Measurements from ENCODE around the gene SLC39A1. TPM values are rescaled to one million over a fixed set of nuclear protein-coding genes. Genes with fewer than 3 reads are reported as not detected.

The SLC39A1 gene
- total RNA-seq, 1 experiment from 2014 or later = 158 TPM

- Histone ChIP-seq H3K4me3 (ENCODE audit: low read depth in 2 of 2, low read length in 2 of 2) (no peak overlapping the region), H3K36me3 (ENCODE audit: control insufficient read depth, insufficient read depth, low read length) (0 out of 2 replicates have a peak, but pooled peaks cover 2% of the 10 kb centered on the region), H3K9me3 (ENCODE audit: control insufficient read depth, insufficient read depth, low read depth, low read length) (no peaks in the 10 kb centered on the region), H3K27me3 (ENCODE audit: control insufficient read depth, insufficient read depth, low read length) (no peaks in the 10 kb centered on the region), H3K27ac (ENCODE audit: low read length) (no peak overlapping the region), H3K4me1 (ENCODE audit: control insufficient read depth, insufficient read depth, low read length) (peaks cover 12% of the 10 kb centered on the region)
- ChIA-PET POLR2A (no interaction called here), CTCF (no interaction called here)
- intact Hi-C loops (cut with micrococcal nuclease; ENCODE audit: unreplicated experiment) (no loop called here), in situ Hi-C loops (cut with HindIII; ENCODE audit: low pct_unique_long_range_greater_than_20kb, low sequenced_read_pairs) (no loop called here)
- DNase-seq (ENCODE audit: low read depth, low spot score) = no peak
- no peak for TF ChIP-seq TCF7L2 (IDR thresholded peaks at IDR 0.05; ENCODE audit: low read depth, low read length)
- TF ChIP-seq POLR2AphosphoS5 (IDR thresholded peaks at IDR 0.05; ENCODE audit: low read depth, low read length) = 0 out of 2 replicates have a peak, but pooled peaks have one; percentile 21
- BruUV-seq (replicated peaks) = no TSS peak
- no peak for ATAC-seq
These were observed 21.3 kb downstream of the SLC39A1 start for GRCh38 chr1:153941826-153942725.

- Histone ChIP-seq H3K27ac (ENCODE audit: low read length) (no peak overlapping the region), H3K36me3 (ENCODE audit: control insufficient read depth, insufficient read depth, low read length) (0 out of 2 replicates have a peak, but pooled peaks cover 5% of the 10 kb centered on the region), H3K9me3 (ENCODE audit: control insufficient read depth, insufficient read depth, low read depth, low read length) (no peaks in the 10 kb centered on the region), H3K27me3 (ENCODE audit: control insufficient read depth, insufficient read depth, low read length) (no peaks in the 10 kb centered on the region), H3K4me3 (ENCODE audit: low read depth in 2 of 2, low read length in 2 of 2) (no peak overlapping the region), H3K4me1 (ENCODE audit: control insufficient read depth, insufficient read depth, low read length) (peaks cover 7% of the 10 kb centered on the region; the same call in 1 of the 2 replicates)
- POLR2A ChIA-PET = interaction anchor here (0.5 kb wide), 1 partner anchor 628 kb away, joined by 4 read pairs; no protein-coding TSS in a partner anchor
- intact Hi-C loops (cut with micrococcal nuclease; ENCODE audit: unreplicated experiment) (no loop called here), in situ Hi-C loops (cut with HindIII; ENCODE audit: low pct_unique_long_range_greater_than_20kb, low sequenced_read_pairs) (no loop called here)
- TF ChIP-seq SIN3A (IDR thresholded peaks at IDR 0.05; ENCODE audit: borderline replicate concordance, insufficient read depth, low read depth, low read length) (no peak), REST (IDR thresholded peaks at IDR 0.05; ENCODE audit: insufficient read depth in 1 of 2, low read depth in 2 of 2, low read length in 1 of 2) (no peak), POLR2AphosphoS5 (IDR thresholded peaks at IDR 0.05; ENCODE audit: low read depth, low read length) (no peak), TCF7L2 (IDR thresholded peaks at IDR 0.05; ENCODE audit: low read depth, low read length) (no peak), CTCF (IDR thresholded peaks at IDR 0.05) (no peak)
- BruUV-seq (replicated peaks) = no TSS peak
- CTCF ChIA-PET = interaction anchor here (0.6 kb wide), 1 partner anchor 117 kb away, joined by 3 read pairs; no protein-coding TSS in a partner anchor
- ATAC-seq (no peak), DNase-seq (ENCODE audit: low read depth, low spot score) (no peak)
These were observed 22.6 kb downstream of the SLC39A1 start for GRCh38 chr1:153940756-153941155.
